K562 (cell line): Measurements from ENCODE around the gene CTSD. TPM values are rescaled to one million over a fixed set of nuclear protein-coding genes. Genes with fewer than 3 reads are reported as not detected.

Experiments
- ATF7 ChIP-seq: fragments of 450-650 bp; IDR thresholded peaks from 2 replicates; pipeline ENCODE4 v1.7.1; 2014; ENCODE audit warnings: mild to moderate bottlenecking, moderate library complexity
- DIDO1 ChIP-seq: fragments of 450-650 bp; IDR thresholded peaks from 2 replicates; pipeline ENCODE4 v1.6.1; 2016; ENCODE audit warnings: low read depth, missing biosample characterization, missing genetic modification characterization
- HIVEP1 ChIP-seq: fragments of 250-450 bp; sonication (Bioruptor Pico); IDR thresholded peaks from 2 replicates; pipeline ENCODE4 v1.4.0; 2020; ENCODE audit warnings: mild to moderate bottlenecking
- HMBOX1 ChIP-seq: sonication (generic); IDR thresholded peaks from 2 replicates; pipeline ENCODE4 v1.6.1; 2016
- HNRNPH1 ChIP-seq: fragments of 200-400 bp; formaldehyde crosslinking; optimal IDR thresholded peaks from 2 replicates; pipeline ENCODE3; 2017; ENCODE audit warnings: low read depth, mild to moderate bottlenecking, low read length, moderate library complexity
- IRF9 ChIP-seq: fragments of 450-650 bp; IDR thresholded peaks from 2 replicates; pipeline ENCODE4 v1.6.1; 2016; ENCODE audit warnings: missing biosample characterization, missing genetic modification characterization
- MEF2D ChIP-seq: conservative IDR thresholded peaks from 2 replicates; pipeline ENCODE4 v1.6.1; 2016; ENCODE audit warnings: low read depth, missing genetic modification characterization, missing compliant biosample characterization
- MLX ChIP-seq, 2 experiments: fragments of 450-650 bp in 1 of 2; sonication (generic) in 1 of 2; formaldehyde crosslinking; conservative IDR thresholded peaks; 2 replicates each; pipeline versions ENCODE4 v1.4.0 to v1.8.1; 2020 to 2022; ENCODE audit warnings: mild to moderate bottlenecking in 1 of 2, missing genetic modification reagents in 1 of 2
- MYC ChIP-seq, 2 experiments: fragments of 250-450 bp in 1 of 2; sonication (Bioruptor Pico) in 1 of 2; IDR thresholded peaks; 2 replicates each; pipeline versions ENCODE4 v1.5.1 to v1.6.1; 2012 to 2021; ENCODE audit warnings: low read depth in 2 of 2, borderline replicate concordance in 1 of 2, improper control_type of control experiment in 1 of 2, low read length in 1 of 2, mild to moderate bottlenecking in 1 of 2, moderate library complexity in 1 of 2
- NR2F6 ChIP-seq: fragments of 450-650 bp; formaldehyde crosslinking; IDR thresholded peaks from 2 replicates; pipeline ENCODE4 v1.4.0; 2020; ENCODE audit warnings: mild to moderate bottlenecking
- PHTF2 ChIP-seq: fragments of 250-450 bp; sonication (Bioruptor Pico); IDR thresholded peaks from 2 replicates; pipeline ENCODE4 v1.5.0; 2021; ENCODE audit warnings: mild to moderate bottlenecking
- RAD21 ChIP-seq, 2 experiments: fragments of 250-450 bp in 1 of 2; fragments of 450-650 bp in 1 of 2; sonication (Bioruptor Pico) in 1 of 2; formaldehyde crosslinking in 1 of 2; IDR thresholded peaks in 1 of 2; conservative IDR thresholded peaks in 1 of 2; 2 replicates each; pipeline versions ENCODE4 v1.4.0 to v1.8.0; 2020 to 2022; ENCODE audit warnings: mild to moderate bottlenecking in 2 of 2, moderate library complexity in 1 of 2
- SAFB2 ChIP-seq: fragments of 200-400 bp; formaldehyde crosslinking; IDR thresholded peaks from 2 replicates; pipeline ENCODE4 v1.6.1; 2018; ENCODE audit warnings: borderline replicate concordance, low read length, low read depth, moderate library complexity; ENCODE audit not compliant: severe bottlenecking
- SMARCA4 ChIP-seq: fragments of 450-650 bp; IDR thresholded peaks from 2 replicates; pipeline ENCODE4 v1.6.1; 2016
- STAT5B ChIP-seq: fragments of 250-450 bp; sonication (Bioruptor Pico); IDR thresholded peaks from 2 replicates; pipeline ENCODE4 v1.8.0; 2021; ENCODE audit warnings: mild to moderate bottlenecking, inconsistent platforms
- TCF15 ChIP-seq: fragments of 250-450 bp; sonication (Bioruptor Pico); IDR thresholded peaks from 2 replicates; pipeline ENCODE4 v1.8.0; 2022; ENCODE audit warnings: moderate library complexity, mild to moderate bottlenecking, inconsistent platforms
- TEAD2 ChIP-seq: fragments of 450-650 bp; IDR thresholded peaks from 2 replicates; pipeline ENCODE4 v1.6.1; 2016; ENCODE audit warnings: missing genetic modification characterization, control low read depth, missing compliant biosample characterization
- XRCC3 ChIP-seq: fragments of 450-650 bp; IDR thresholded peaks from 2 replicates; pipeline ENCODE4 v1.6.1; 2017; ENCODE audit warnings: mild to moderate bottlenecking, moderate library complexity
- ZBTB26 ChIP-seq: fragments of 450-650 bp; formaldehyde crosslinking; IDR thresholded peaks from 2 replicates; pipeline ENCODE4 v1.4.0; 2022; ENCODE audit warnings: missing genetic modification characterization
- ZKSCAN3 ChIP-seq: fragments of 250-450 bp; sonication (Bioruptor Pico); IDR thresholded peaks from 2 replicates; pipeline ENCODE4 v1.4.0; 2020
- ZNF224 ChIP-seq: sonication (generic); formaldehyde crosslinking; IDR thresholded peaks from 2 replicates; pipeline ENCODE4 v1.8.0; 2022; ENCODE audit warnings: mild to moderate bottlenecking, missing genetic modification reagents
- ZNF324 ChIP-seq: fragments of 250-450 bp; sonication (Bioruptor Pico); IDR thresholded peaks from 2 replicates; pipeline ENCODE4 v1.4.0; 2020; ENCODE audit warnings: mild to moderate bottlenecking
- ZNF507 ChIP-seq: conservative IDR thresholded peaks from 2 replicates; pipeline ENCODE4 v1.6.1; 2017; ENCODE audit warnings: missing genetic modification characterization, missing compliant biosample characterization
- ZNF586 ChIP-seq: fragments of 450-650 bp; formaldehyde crosslinking; conservative IDR thresholded peaks from 2 replicates; pipeline ENCODE4 v1.4.0; 2020; ENCODE audit warnings: mild to moderate bottlenecking, moderate library complexity
- ZNF707 ChIP-seq: fragments of 250-450 bp; sonication (Bioruptor Pico); conservative IDR thresholded peaks from 2 replicates; pipeline ENCODE4 v1.8.0; 2022; ENCODE audit warnings: inconsistent platforms, mild to moderate bottlenecking, moderate library complexity
- polyA plus RNA-seq, 8 experiments: library from polyadenylated mRNA; depleted of rRNA in 4 of 8; stranded (reverse) in 5 of 8; unstranded in 3 of 8; fragments of >200 nt; fragmentation: Nextera tagmentation in 2 of 8; fragmentation: Illumina TruSeq in 1 of 8; extraction: Ambion mirVana in 2 of 8; extraction: Trizol in 1 of 8; gene quantifications; 2 replicates each; pipeline versions ENCODE4 v1.2.1 to v1.2.3, GENCODE V29; 2011 to 2014; ENCODE audit warnings: inconsistent platforms in 1 of 8, missing spikeins in 1 of 8
- total RNA-seq, 7 experiments: library from RNA; depleted of rRNA in 6 of 7; stranded (reverse); fragments of >200 nt in 6 of 7; fragmentation: Illumina TruSeq in 2 of 7; extraction: Trizol in 2 of 7; gene quantifications; 2 replicates each; pipeline versions ENCODE4 v1.2.1 to v1.2.3, GENCODE V29; 2011 to 2021; ENCODE audit warnings: low replicate concordance in 1 of 7

The CTSD gene
- total and polyA plus RNA-seq, 9 of the 15 experiments (the other 6 are each of a cell fraction or from before 2014, with no cell fraction given): 1.0 to 112 (median 40.9) TPM

- peak; percentile 71; the same call in 1 of the 2 replicates for TF ChIP-seq ATF7
- no peak for TF ChIP-seq PHTF2 (CRISPR knock-in tag)
- TF ChIP-seq HIVEP1 (CRISPR knock-in tag): no peak
- no peak for TF ChIP-seq XRCC3
- no peak for TF ChIP-seq DIDO1 (tag)
- TF ChIP-seq RAD21 (CRISPR knock-in tag; conservative IDR thresholded peaks at IDR 0.05 in 1 of 2, IDR thresholded peaks at IDR 0.05 in 1 of 2): no peak
- TF ChIP-seq SMARCA4: peak; percentile 92
- 0 out of 2 replicates have a peak, but pooled peaks have one; percentile 85 for TF ChIP-seq ZBTB26 (CRISPR knock-in tag)
- no peak; the same call in 1 of the 2 replicates for TF ChIP-seq MEF2D
- no peak for TF ChIP-seq STAT5B (CRISPR knock-in tag)
- no peak for TF ChIP-seq HNRNPH1
- no peak for TF ChIP-seq SAFB2
- TF ChIP-seq ZNF507 (tag): no peak
- TF ChIP-seq HMBOX1: no peak
- no peak for TF ChIP-seq ZNF224 (CRISPR knock-in tag)
- no peak for TF ChIP-seq TCF15
- no peak for TF ChIP-seq ZNF707
- TF ChIP-seq MLX (CRISPR knock-in tag; conservative IDR thresholded peaks at IDR 0.05): no peak
- TF ChIP-seq ZKSCAN3 (CRISPR knock-in tag): no peak
- TF ChIP-seq ZNF324 (CRISPR knock-in tag): no peak
- peak; percentile 47; the same call in 1 of the 2 replicates for TF ChIP-seq MYC (IDR thresholded peaks at IDR 0.05; ENCODE audit: low read depth, low read length)
- no peak for TF ChIP-seq MYC (CRISPR knock-in tag; IDR thresholded peaks at IDR 0.05; ENCODE audit: borderline replicate concordance, low read depth)
- TF ChIP-seq IRF9 (tag): no peak
- no peak for TF ChIP-seq NR2F6 (CRISPR knock-in tag)
- TF ChIP-seq ZNF586 (CRISPR knock-in tag): no peak
- TF ChIP-seq TEAD2 (tag): 0 out of 2 replicates have a peak, but pooled peaks have one; percentile 2
These were observed 8.8 kb upstream of the CTSD start (continued) for GRCh38 chr11:1772270-1773130.
